HepG2 (cell line): Measurements from ENCODE around the gene ZC3H4. TPM values are rescaled to one million over a fixed set of nuclear protein-coding genes. Genes with fewer than 3 reads are reported as not detected.

ENCODE experiments used
- ATAC-seq: fragments of 200-7000 bp; cut with Tn5 transposase; 3 replicates; pipeline ENCODE4 v1.9.1; 2020; ENCODE audit warnings: mild to moderate bottlenecking, moderate library complexity
- BruUV-seq: library from RNA; stranded (reverse); fragments of 400-500 nt; replicated peaks from 2 replicates; lab custom pipeline; 2021; lab: Mats Ljungman, UMichigan
- CTCF ChIA-PET: fragments of 300-600 bp; formaldehyde crosslinking; extraction: SDS; loops from one replicate; lab custom pipeline; 2021; ENCODE audit warnings: low total read pairs, inconsistent platforms, low intra/inter-chr PET ratio; lab: Yijun Ruan, JAX
- POLR2A ChIA-PET: fragments of 350-600 bp; sonication (Branson Sonifier 250); formaldehyde crosslinking; loops from one replicate; lab custom pipeline; 2020; ENCODE audit warnings: antibody characterized with exemption, inconsistent platforms; lab: Yijun Ruan, JAX
- DNase-seq: peaks from one replicate; pipeline ENCODE4 v3.0.0-alpha.2; 2015; ENCODE audit warnings: low spot score
- FAIRE-seq: peaks from 3 replicates; lab custom pipeline; 2011; peaks lifted over from hg19 to GRCh38; lab: Jason Lieb, UNC
- H2AFZ ChIP-seq: one replicate; pipeline ENCODE4 v1.6.1; 2011; ENCODE audit warnings: low read length, inconsistent platforms
- H3K27ac ChIP-seq: fragments of 300-600 bp; 3 replicates; pipeline ENCODE4 v1.8.0; 2011; ENCODE audit warnings: mixed run types, mild to moderate bottlenecking, mixed read lengths, low read length, inconsistent platforms; ENCODE audit not compliant: insufficient read depth; ENCODE audit errors: extremely low read length
- H3K27me3 ChIP-seq, 2 experiments: fragments of 200-600 bp in 1 of 2; 2 replicates in 1 of 2; 3 replicates in 1 of 2; pipeline versions ENCODE4 v1.6.0 to v1.8.0; 2011; ENCODE audit warnings: low read length in 2 of 2, mild to moderate bottlenecking in 2 of 2, moderate library complexity in 2 of 2, inconsistent platforms in 1 of 2; ENCODE audit not compliant: insufficient read depth in 2 of 2, control insufficient read depth in 1 of 2
- H3K36me3 ChIP-seq, 2 experiments: fragments of 200-600 bp in 1 of 2; replicated peaks in 1 of 2; 2 replicates in 1 of 2; 3 replicates in 1 of 2; pipeline versions ENCODE4 v1.5.1 to v1.8.0; 2011; ENCODE audit warnings: low read length in 2 of 2, inconsistent platforms in 1 of 2; ENCODE audit not compliant: insufficient read depth in 2 of 2, control insufficient read depth in 1 of 2
- H3K4me1 ChIP-seq: 2 replicates; pipeline ENCODE4 v1.5.1; 2012; ENCODE audit warnings: low read length, inconsistent platforms; ENCODE audit not compliant: insufficient read depth
- H3K4me2 ChIP-seq: 2 replicates; pipeline ENCODE4 v1.6.0; 2011; ENCODE audit warnings: low read depth, low read length, inconsistent platforms
- H3K4me3 ChIP-seq, 3 experiments: fragments of 200-600 bp in 1 of 3; sonication (generic), shearing (Covaris generic) in 1 of 3; replicated peaks in 1 of 3; 2 replicates each; pipeline ENCODE4 v1.5.1; 2011 to 2016; ENCODE audit warnings: low read length in 3 of 3, inconsistent platforms in 2 of 3, low read depth in 2 of 3, mild to moderate bottlenecking in 2 of 3, control low read depth in 1 of 3, mixed read lengths in 1 of 3; ENCODE audit not compliant: insufficient read depth in 1 of 3
- H3K79me2 ChIP-seq: one replicate; pipeline ENCODE4 v1.6.1; 2011; ENCODE audit warnings: low read length, inconsistent platforms; ENCODE audit not compliant: insufficient read depth
- H3K9ac ChIP-seq: 2 replicates; pipeline ENCODE4 v1.6.0; 2011; ENCODE audit warnings: mild to moderate bottlenecking, low read depth, low read length, inconsistent platforms; ENCODE audit not compliant: insufficient read depth
- H3K9me3 ChIP-seq: 2 replicates; pipeline ENCODE4 v1.5.1; 2012; ENCODE audit warnings: mild to moderate bottlenecking, low read length
- H4K20me1 ChIP-seq: 2 replicates; pipeline ENCODE4 v1.6.0; 2011; ENCODE audit warnings: inconsistent platforms, mild to moderate bottlenecking, low read length, moderate library complexity; ENCODE audit not compliant: insufficient read depth
- ASH2L ChIP-seq: fragments of 300-600, 200-600 bp; sonication (generic); IDR thresholded peaks from 2 replicates; pipeline ENCODE4 v1.7.0; 2017; ENCODE audit warnings: low read depth, mild to moderate bottlenecking, moderate library complexity, mixed read lengths, low read length; ENCODE audit not compliant: insufficient read length
- CHD2 ChIP-seq: IDR thresholded peaks from 2 replicates; pipeline ENCODE4 v1.6.1; 2011; ENCODE audit warnings: low read depth, low read length, improper control_type of control experiment
- ELF1 ChIP-seq: sonication (generic); formaldehyde crosslinking; IDR thresholded peaks from 2 replicates; pipeline ENCODE4 v1.4.0; 2020; ENCODE audit warnings: missing genetic modification reagents
- EP300 ChIP-seq, 3 experiments: sonication (generic) in 1 of 3; formaldehyde crosslinking in 1 of 3; IDR thresholded peaks; 2 replicates each; pipeline versions ENCODE4 v1.5.1 to v1.6.1; 2011 to 2020; ENCODE audit warnings: low read depth in 2 of 3, low read length in 2 of 3, borderline replicate concordance in 1 of 3, improper control_type of control experiment in 1 of 3, mild to moderate bottlenecking in 1 of 3, missing genetic modification reagents in 1 of 3, moderate library complexity in 1 of 3
- NFE2L1 ChIP-seq: sonication (generic); formaldehyde crosslinking; IDR thresholded peaks from 2 replicates; pipeline ENCODE4 v1.4.0; 2020; ENCODE audit warnings: missing genetic modification reagents, mild to moderate bottlenecking, borderline replicate concordance
- RXRB ChIP-seq: IDR thresholded peaks from 2 replicates; pipeline ENCODE4 v1.6.1; 2016; ENCODE audit warnings: borderline replicate concordance, missing genetic modification reagents, missing compliant biosample characterization
- SNAPC2 ChIP-seq: sonication (generic); formaldehyde crosslinking; IDR thresholded peaks from 2 replicates; pipeline ENCODE4 v1.8.1; 2022; ENCODE audit warnings: mild to moderate bottlenecking, missing genetic modification reagents
- SSRP1 ChIP-seq: IDR thresholded peaks from 2 replicates; pipeline ENCODE4 v1.6.1; 2016; ENCODE audit warnings: control low read depth
- ZBTB3 ChIP-seq: sonication (generic); formaldehyde crosslinking; IDR thresholded peaks from 2 replicates; pipeline ENCODE4 v1.4.0; 2020; ENCODE audit warnings: low read depth, mild to moderate bottlenecking, moderate library complexity, missing genetic modification reagents, borderline replicate concordance
- ZNF34 ChIP-seq: sonication (generic); formaldehyde crosslinking; IDR thresholded peaks from 2 replicates; pipeline ENCODE4 v1.4.0; 2020; ENCODE audit warnings: mild to moderate bottlenecking, missing genetic modification reagents, borderline replicate concordance
- ZNF562 ChIP-seq: sonication (generic); formaldehyde crosslinking; IDR thresholded peaks from 2 replicates; pipeline ENCODE4 v1.8.0; 2022; ENCODE audit warnings: missing genetic modification reagents, borderline replicate concordance
- ZNF569 ChIP-seq: sonication (generic); formaldehyde crosslinking; IDR thresholded peaks from 2 replicates; pipeline ENCODE4 v1.5.0; 2020; ENCODE audit warnings: mild to moderate bottlenecking, missing genetic modification reagents, moderate library complexity, borderline replicate concordance
- ZSCAN29 ChIP-seq: sonication (generic); formaldehyde crosslinking; conservative IDR thresholded peaks from 2 replicates; pipeline ENCODE4 v1.4.0; 2020; ENCODE audit warnings: mild to moderate bottlenecking, missing genetic modification reagents
- WGBS: methylation state at CpG from one replicate; pipeline ENCODE4 v1.1.6; 2017; ENCODE audit warnings: low lambda C conversion rate; 5-methylcytosine and 5-hydroxymethylcytosine counted together
- in situ Hi-C: cut with HindIII; loops from 2 replicates; pipeline ENCODE4 v1.10.0; 2017; ENCODE audit warnings: low pct_unique_long_range_greater_than_20kb; ENCODE audit not compliant: extremely low pct_ligation_motif_present
- intact Hi-C: fragments of 100-400 bp; cut with micrococcal nuclease; formaldehyde crosslinking; loops from one replicate; pipeline ENCODE4 v1.10.0; 2022; ENCODE audit not compliant: unreplicated experiment
- polyA plus RNA-seq, 8 experiments: library from polyadenylated mRNA; depleted of rRNA in 3 of 8; stranded (reverse) in 7 of 8; unstranded in 1 of 8; fragments of >200 nt; fragmentation: Illumina TruSeq in 4 of 8; extraction: Trizol in 4 of 8; gene quantifications; 2 replicates each; pipeline versions ENCODE4 v1.2.1 to v1.2.3, GENCODE V29; 2011 to 2016; ENCODE audit warnings: low read depth in 4 of 8, missing spikeins in 1 of 8, mixed read lengths in 1 of 8; ENCODE audit not compliant: insufficient read depth in 1 of 8
- total RNA-seq, 5 experiments: library from RNA; depleted of rRNA; stranded (reverse); fragments of >200 nt; fragmentation: Illumina TruSeq; extraction: Trizol; gene quantifications; 2 replicates each; pipeline ENCODE4 v1.2.3, GENCODE V29; 2016; ENCODE audit warnings: low read depth in 1 of 5
- TF ChIP-seq, protein P1 (sequence below): sonication (generic); formaldehyde crosslinking; IDR thresholded peaks from 2 replicates; pipeline ENCODE4 v1.4.0; 2020; ENCODE audit warnings: missing genetic modification reagents, borderline replicate concordance
- TF ChIP-seq, protein P2 (sequence below), 2 experiments: sonication (generic) in 1 of 2; formaldehyde crosslinking in 1 of 2; IDR thresholded peaks; 2 replicates each; pipeline versions ENCODE4 v1.5.1 to v1.6.1; 2011 to 2020; ENCODE audit warnings: borderline replicate concordance in 1 of 2, low read depth in 1 of 2, low read length in 1 of 2, mild to moderate bottlenecking in 1 of 2, missing genetic modification reagents in 1 of 2, moderate library complexity in 1 of 2

Gene ZC3H4
- total and polyA plus RNA-seq, 2 of the 13 experiments (the other 11 are each of a cell fraction or from before 2014, with no cell fraction given): 1.8 to 10.7 TPM

DNA sequence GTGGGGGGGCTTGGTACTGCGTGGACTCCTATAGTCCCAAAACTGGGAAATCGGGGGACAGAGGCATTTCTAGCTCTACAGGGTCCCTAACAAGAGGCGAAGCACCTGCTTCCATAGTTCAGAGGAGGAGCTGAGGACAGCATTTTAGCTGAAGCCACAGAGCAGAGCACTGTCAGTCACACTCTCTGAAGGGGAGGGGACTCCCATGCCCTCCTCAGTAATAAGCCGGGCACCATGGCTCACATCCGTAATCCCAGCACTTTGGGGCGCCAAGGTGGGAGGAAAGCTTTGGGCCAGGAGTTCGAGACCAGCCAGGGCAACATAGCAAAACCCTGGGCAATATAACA is 90.2 kb downstream of the ZC3H4 start (continued):
- TF ChIP-seq ZNF34 (CRISPR knock-in tag) (no peak), ZBTB3 (CRISPR knock-in tag) (no peak)

DNA sequence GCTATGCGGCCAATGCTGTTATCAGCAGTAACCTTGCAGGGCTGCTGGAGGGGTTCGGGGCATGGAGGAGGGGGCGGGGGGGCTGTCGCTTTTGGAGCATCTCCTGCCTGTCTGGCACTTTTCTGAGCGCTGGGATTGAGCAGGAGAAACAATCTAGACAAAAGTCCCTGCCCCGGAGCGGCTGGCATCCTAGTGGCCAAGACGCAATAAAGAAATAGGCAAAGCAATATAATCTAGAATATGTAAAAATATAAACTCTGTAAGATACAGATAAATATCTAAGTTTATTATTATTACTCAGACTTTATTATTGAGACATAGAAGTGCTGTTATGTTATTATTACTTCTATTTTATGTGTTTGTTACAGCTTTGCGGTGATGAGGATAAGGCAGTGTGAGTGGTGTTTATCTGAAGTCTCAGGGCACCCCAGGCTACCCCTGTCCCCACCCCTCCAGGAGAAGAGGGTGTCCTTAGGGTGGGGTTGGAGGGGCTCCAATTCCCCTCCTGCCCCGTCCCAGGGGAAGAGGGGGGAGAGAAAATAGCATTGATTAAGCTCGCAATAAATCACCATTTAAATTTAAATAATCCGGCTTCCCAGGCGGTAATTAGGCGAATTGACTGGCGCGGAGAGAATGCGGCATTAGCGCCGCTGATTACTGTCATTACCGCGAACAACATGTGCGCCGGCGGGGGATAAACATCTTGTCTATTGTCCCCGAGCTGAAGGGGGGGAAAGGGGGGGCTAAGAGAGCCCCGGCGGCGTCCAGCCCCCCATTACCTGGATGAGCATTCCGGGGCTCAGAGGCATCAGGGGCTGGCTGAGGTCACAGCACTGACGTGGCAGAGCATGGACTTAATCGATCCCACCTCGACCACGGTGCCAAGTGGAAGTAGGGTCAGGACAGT is 90.8 kb downstream of the ZC3H4 start:
- Histone ChIP-seq H3K27ac (no peak overlapping the region), H3K9ac (no peak overlapping the region), H4K20me1 (no peaks in the 10 kb centered on the region), H3K9me3 (no peaks in the 10 kb centered on the region), H3K4me2 (no peak overlapping the region), H3K79me2 (no peaks in the 10 kb centered on the region), H2AFZ (no peak overlapping the region), H3K27me3 (peaks cover 1 to 11% of the 10 kb centered on the region in 2 experiments; a peak in 1 of 5 replicates), H3K4me1 (peaks cover 24% of the 10 kb centered on the region), H3K4me3 (no peak overlapping the region), H3K36me3 (no peaks in the 10 kb centered on the region)
- DNase-seq (no peak), ATAC-seq (no peak), FAIRE-seq (no peak)
- intact Hi-C loops (no loop called here), in situ Hi-C loops (loop anchor here (10.0 kb wide), 1 partner anchor 102 kb away; no protein-coding TSS in a partner anchor)
- ChIA-PET CTCF (no interaction called here), POLR2A (no interaction called here)
- no TSS peak for BruUV-seq
- WGBS: 76% methylated on average over 33 of the region's 33 CpGs
- TF ChIP-seq CHD2 (no peak), RXRB (CRISPR knock-in tag) (no peak), ZNF562 (CRISPR knock-in tag) (no peak), SSRP1 (CRISPR knock-in tag) (no peak), EP300 (IDR thresholded peaks at IDR 0.05; ENCODE audit: low read depth in 2 of 2, low read length in 2 of 2) (no peak), EP300 (CRISPR knock-in tag; IDR thresholded peaks at IDR 0.05; ENCODE audit: borderline replicate concordance) (no peak), SNAPC2 (CRISPR knock-in tag) (no peak), ASH2L (no peak), ZNF569 (CRISPR knock-in tag) (no peak), ZSCAN29 (CRISPR knock-in tag) (no peak), ELF1 (no peak), NFE2L1 (CRISPR knock-in tag) (no peak)
- TF ChIP-seq, protein P1, sequence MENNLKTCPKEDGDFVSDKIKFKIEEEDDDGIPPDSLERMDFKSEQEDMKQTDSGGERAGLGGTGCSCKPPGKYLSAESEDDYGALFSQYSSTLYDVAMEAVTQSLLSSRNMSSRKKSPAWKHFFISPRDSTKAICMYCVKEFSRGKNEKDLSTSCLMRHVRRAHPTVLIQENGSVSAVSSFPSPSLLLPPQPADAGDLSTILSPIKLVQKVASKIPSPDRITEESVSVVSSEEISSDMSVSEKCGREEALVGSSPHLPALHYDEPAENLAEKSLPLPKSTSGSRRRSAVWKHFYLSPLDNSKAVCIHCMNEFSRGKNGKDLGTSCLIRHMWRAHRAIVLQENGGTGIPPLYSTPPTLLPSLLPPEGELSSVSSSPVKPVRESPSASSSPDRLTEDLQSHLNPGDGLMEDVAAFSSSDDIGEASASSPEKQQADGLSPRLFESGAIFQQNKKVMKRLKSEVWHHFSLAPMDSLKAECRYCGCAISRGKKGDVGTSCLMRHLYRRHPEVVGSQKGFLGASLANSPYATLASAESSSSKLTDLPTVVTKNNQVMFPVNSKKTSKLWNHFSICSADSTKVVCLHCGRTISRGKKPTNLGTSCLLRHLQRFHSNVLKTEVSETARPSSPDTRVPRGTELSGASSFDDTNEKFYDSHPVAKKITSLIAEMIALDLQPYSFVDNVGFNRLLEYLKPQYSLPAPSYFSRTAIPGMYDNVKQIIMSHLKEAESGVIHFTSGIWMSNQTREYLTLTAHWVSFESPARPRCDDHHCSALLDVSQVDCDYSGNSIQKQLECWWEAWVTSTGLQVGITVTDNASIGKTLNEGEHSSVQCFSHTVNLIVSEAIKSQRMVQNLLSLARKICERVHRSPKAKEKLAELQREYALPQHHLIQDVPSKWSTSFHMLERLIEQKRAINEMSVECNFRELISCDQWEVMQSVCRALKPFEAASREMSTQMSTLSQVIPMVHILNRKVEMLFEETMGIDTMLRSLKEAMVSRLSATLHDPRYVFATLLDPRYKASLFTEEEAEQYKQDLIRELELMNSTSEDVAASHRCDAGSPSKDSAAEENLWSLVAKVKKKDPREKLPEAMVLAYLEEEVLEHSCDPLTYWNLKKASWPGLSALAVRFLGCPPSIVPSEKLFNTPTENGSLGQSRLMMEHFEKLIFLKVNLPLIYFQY: no peak
- TF ChIP-seq, protein P2, sequence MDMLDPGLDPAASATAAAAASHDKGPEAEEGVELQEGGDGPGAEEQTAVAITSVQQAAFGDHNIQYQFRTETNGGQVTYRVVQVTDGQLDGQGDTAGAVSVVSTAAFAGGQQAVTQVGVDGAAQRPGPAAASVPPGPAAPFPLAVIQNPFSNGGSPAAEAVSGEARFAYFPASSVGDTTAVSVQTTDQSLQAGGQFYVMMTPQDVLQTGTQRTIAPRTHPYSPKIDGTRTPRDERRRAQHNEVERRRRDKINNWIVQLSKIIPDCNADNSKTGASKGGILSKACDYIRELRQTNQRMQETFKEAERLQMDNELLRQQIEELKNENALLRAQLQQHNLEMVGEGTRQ (IDR thresholded peaks at IDR 0.05; ENCODE audit: low read depth, low read length): no peak
- TF ChIP-seq, protein P2 (CRISPR knock-in tag; IDR thresholded peaks at IDR 0.05; ENCODE audit: borderline replicate concordance): no peak
